Stomach (tissue), 4 donors: ENCODE results near the gene DBNDD2.

Experiments
- CTCF ChIP-seq, 7 experiments: fragments of 450-650 bp in 4 of 7; fragments of 200-600 bp in 3 of 7; sonication (generic) in 3 of 7; IDR thresholded peaks; one replicate each; pipeline ENCODE4 v1.5.1; 2016 to 2019; ENCODE audit warnings: antibody characterized with exemption in 7 of 7, control low read depth in 2 of 7, mild to moderate bottlenecking in 1 of 7
- POLR2AphosphoS5 ChIP-seq, 3 donors: sonication (generic); formaldehyde crosslinking; IDR thresholded peaks; one replicate each; pipeline ENCODE4 v1.6.1; 2016; ENCODE audit warnings: antibody characterized with exemption in 3 of 3

- TF ChIP-seq CTCF (IDR thresholded peaks at IDR 0.05): no peak
- TF ChIP-seq POLR2AphosphoS5 (IDR thresholded peaks at IDR 0.05): peak in 1 of 3 donors; percentile 38
Measured at GRCh38 chr20:45407783-45408645, at the start of gene DBNDD2.
